Right cardiac atrium (tissue), 5 donors: Measurements from ENCODE around the gene AGAP3. TPM values are rescaled to one million over a fixed set of nuclear protein-coding genes. Genes with fewer than 3 reads are reported as not detected.

Experiments used
- ATAC-seq, 2 donors: fragments of 200-7000 bp; cut with Tn5 transposase; one replicate each; pipeline versions ENCODE4 v1.8.0 to v1.9.1; 2020; ENCODE audit warnings: moderate library complexity in 2 of 2, mild to moderate bottlenecking in 1 of 2
- DNase-seq, 3 donors: peaks; one replicate each; pipeline ENCODE4 v3.0.0-alpha.2; 2020
- H3K27ac ChIP-seq: one replicate; pipeline ENCODE4 v1.5.1; 2013; ENCODE audit warnings: mild to moderate bottlenecking, low read length, control low read depth, moderate library complexity
- H3K27me3 ChIP-seq: one replicate; pipeline ENCODE4 v1.6.1; 2013; ENCODE audit not compliant: control insufficient read depth, insufficient read depth
- H3K4me1 ChIP-seq: one replicate; pipeline ENCODE4 v1.6.1; 2013; ENCODE audit warnings: low read length; ENCODE audit not compliant: control insufficient read depth, insufficient read depth
- H3K4me3 ChIP-seq: one replicate; pipeline ENCODE4 v1.5.1; 2013; ENCODE audit warnings: low read length, control low read depth
- H3K9me3 ChIP-seq: one replicate; pipeline ENCODE4 v1.6.1; 2013; ENCODE audit warnings: low read length; ENCODE audit not compliant: control insufficient read depth
- WGBS: extraction: QIAGEN DNeasy Blood & Tissue Kit; methylation state at CpG from one replicate; pipeline ENCODE4 v1.1.7; 2013; 5-methylcytosine and 5-hydroxymethylcytosine counted together
- intact Hi-C, 4 donors: fragments of 100-400 bp; cut with DNase I; formaldehyde crosslinking; loops; one replicate each; pipeline versions ENCODE4 v1.11.0 to v1.14.0; 2022 to 2023
- polyA plus RNA-seq: library from polyadenylated mRNA; stranded (reverse); fragments of 200-250 nt; gene quantifications from one replicate; pipeline ENCODE4 v1.2.3, GENCODE V29; 2013
- total RNA-seq, 4 donors: library from RNA; stranded (reverse); fragmentation: NEBNext Ultra II Directional; extraction: Animal tissue kit (Norgen Biotek cat#: 25700); gene quantifications; one replicate each; pipeline ENCODE4 v1.2.1, GENCODE V29; 2021
- donor health status: healthy with polysubstance abuse.
- donor health status: DM: no; HTN: yes; CAD: no.
- donor health status: DM: no; HTN: no; CAD: no.
- donor health status: DM: no; HTN: yes; CAD: no; lungs with severe emphysema.
- donor health status: DM: yes; HTN: yes; CAD: no.

The AGAP3 gene
- total and polyA plus RNA-seq, 5 donors: 58.3 to 78.8 (median 64.8) TPM

- H3K4me1 ChIP-seq: no peaks in the 10 kb centered on the region
- no peak overlapping the region for H3K27ac ChIP-seq
- WGBS: 69% methylated on average over 19 of the region's 19 CpGs
These were observed 40.3 kb downstream of the AGAP3 start for GRCh38 chr7:151126491-151127137.

DNA sequence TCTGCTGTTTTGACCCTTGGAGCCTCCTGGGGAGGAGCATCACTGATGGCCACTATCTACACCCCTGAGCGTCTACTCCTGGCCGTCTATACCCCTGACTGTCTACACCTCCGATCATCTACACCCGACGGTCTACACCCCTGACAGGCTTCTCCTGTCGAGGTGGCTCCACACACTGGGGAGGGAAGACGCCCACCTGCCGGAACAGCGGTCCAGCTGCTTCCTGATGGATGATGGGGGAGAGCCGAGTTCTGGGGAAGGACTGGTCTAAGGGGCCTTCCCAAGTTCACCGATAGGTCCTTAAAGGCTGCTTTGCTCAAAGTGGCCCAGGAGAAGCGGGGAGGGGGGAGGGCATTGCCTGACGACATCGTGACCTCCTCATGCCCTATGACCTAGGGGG lies 41.9 kb downstream of the AGAP3 start:
- DNase-seq: peak in 2 of 3 donors; percentile 7 to 24
- ATAC-seq: no peak
- Histone ChIP-seq H3K9me3 (no peaks in the 10 kb centered on the region), H3K27ac (no peak overlapping the region), H3K27me3 (no peaks in the 10 kb centered on the region), H3K4me3 (no peak overlapping the region), H3K4me1 (no peaks in the 10 kb centered on the region)
- 80% methylated on average over 14 of the region's 14 CpGs for WGBS
- intact Hi-C loops: loop anchor here in 2 of 4 donors (5.0 to 10.0 kb wide), 2 partner anchors 44 to 177 kb away; no protein-coding TSS in a partner anchor

More at GRCh38 chr7:151126491-151127137, 40.3 kb downstream of the AGAP3 start:
- no peaks in the 10 kb centered on the region for H3K9me3 ChIP-seq
- H3K4me3 ChIP-seq: no peak overlapping the region
- H3K27me3 ChIP-seq: no peaks in the 10 kb centered on the region
- ATAC-seq (no peak), DNase-seq (peak in 2 of 3 donors; percentile 48 to 57)
- intact Hi-C loops: loop anchor here in 2 of 4 donors (5.0 to 10.0 kb wide), 2 partner anchors 46 to 178 kb away; no protein-coding TSS in a partner anchor

- 88% methylated on average over 8 of the region's 8 CpGs for WGBS
- H3K27me3 ChIP-seq: no peaks in the 10 kb centered on the region
- intact Hi-C loops: loop anchor here in 2 of 4 donors (5.0 to 10.0 kb wide), 2 partner anchors 44 to 176 kb away; no protein-coding TSS in a partner anchor
- no peak for ATAC-seq
- H3K27ac ChIP-seq: no peak overlapping the region
- peak in 2 of 3 donors; percentile 6 to 22 for DNase-seq
- no peak overlapping the region for H3K4me3 ChIP-seq
- H3K9me3 ChIP-seq: no peaks in the 10 kb centered on the region
- H3K4me1 ChIP-seq: no peaks in the 10 kb centered on the region
These were observed 42.4 kb downstream of the AGAP3 start for GRCh38 chr7:151128716-151129115.

- DNase-seq (peak in 1 of 3 donors; percentile 21), ATAC-seq (no peak)
- H3K4me3 ChIP-seq: no peak overlapping the region
- H3K9me3 ChIP-seq: no peaks in the 10 kb centered on the region
- WGBS: 89% methylated on average over 28 of the region's 28 CpGs
- H3K27ac ChIP-seq: no peak overlapping the region
- intact Hi-C loops: loop anchor here in 2 of 4 donors (5.0 to 10.0 kb wide), 2 partner anchors 43 to 175 kb away; no protein-coding TSS in a partner anchor
- H3K27me3 ChIP-seq: no peaks in the 10 kb centered on the region
- no peaks in the 10 kb centered on the region for H3K4me1 ChIP-seq
These were observed 43.1 kb downstream of the AGAP3 start for GRCh38 chr7:151129117-151129959.

DNA sequence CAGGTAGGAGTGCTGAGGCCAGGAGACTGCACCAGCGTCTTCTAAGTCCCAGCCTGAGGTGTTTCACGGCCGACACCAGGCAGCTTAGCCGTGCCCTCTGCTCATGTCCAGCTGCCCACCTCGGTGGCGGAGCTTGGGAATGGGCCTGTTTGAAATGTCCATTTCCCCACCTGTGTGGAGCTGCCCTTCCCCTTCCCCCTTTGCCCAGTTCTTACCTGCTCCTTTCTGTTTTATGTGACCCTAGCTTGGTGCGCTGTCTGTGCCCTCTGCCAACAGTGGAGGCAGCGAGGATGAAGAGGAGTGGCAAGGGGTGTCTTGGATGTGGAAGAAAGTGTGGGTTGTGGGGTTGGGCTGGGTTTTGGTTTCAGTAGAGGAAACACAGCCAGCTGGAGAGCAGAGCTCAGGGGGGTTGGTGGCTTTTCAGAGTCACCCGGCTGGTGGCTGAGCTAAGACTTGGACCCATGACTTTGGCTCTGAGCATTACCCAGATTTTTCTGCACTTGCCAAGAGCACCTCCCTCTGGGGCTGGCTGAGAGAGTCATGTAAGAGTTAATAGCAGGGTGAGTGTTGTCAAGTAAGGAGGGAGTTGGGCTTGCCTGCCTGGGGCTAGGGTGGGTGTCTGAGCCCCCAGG lies 43.8 kb downstream of the AGAP3 start:
- intact Hi-C loops: loop anchor here in 2 of 4 donors (5.0 to 10.0 kb wide), 2 partner anchors 42 to 175 kb away; no protein-coding TSS in a partner anchor
- ATAC-seq (no peak), DNase-seq (peak in 2 of 3 donors; percentile 3 to 7)
- no peaks in the 10 kb centered on the region for H3K4me1 ChIP-seq
- H3K27ac ChIP-seq: no peak overlapping the region
- no peaks in the 10 kb centered on the region for H3K27me3 ChIP-seq
- 92% methylated on average over 9 of the region's 9 CpGs for WGBS
- no peaks in the 10 kb centered on the region for H3K9me3 ChIP-seq
- no peak overlapping the region for H3K4me3 ChIP-seq

DNA sequence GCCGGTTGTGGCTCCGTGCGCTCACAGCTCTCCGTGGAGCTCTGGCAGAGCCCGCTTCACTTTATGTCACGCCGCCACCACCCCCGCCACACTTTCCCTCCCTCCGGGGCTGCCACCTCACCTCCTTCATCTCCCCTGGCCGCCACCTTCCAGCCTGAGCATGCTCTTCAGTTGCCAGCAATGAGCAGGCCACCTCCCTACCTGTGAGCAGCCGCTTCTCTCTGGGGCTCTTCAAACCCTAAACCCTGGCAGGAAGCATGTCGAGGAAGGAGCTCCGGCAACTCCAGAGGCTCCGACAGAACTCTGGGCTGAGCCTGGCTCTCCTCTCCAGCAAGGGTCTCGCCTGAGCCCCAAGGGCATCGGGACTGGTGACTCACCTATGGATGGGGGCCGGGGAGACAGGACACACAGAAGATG lies 44.5 kb downstream of the AGAP3 start:
- H3K9me3 ChIP-seq: no peaks in the 10 kb centered on the region
- DNase-seq: peak in 1 of 3 donors; percentile 8
- ATAC-seq: no peak
- no peak overlapping the region for H3K27ac ChIP-seq
- intact Hi-C loops: no loop called here
- 95% methylated on average over 17 of the region's 17 CpGs for WGBS
- no peaks in the 10 kb centered on the region for H3K4me1 ChIP-seq
- no peak overlapping the region for H3K4me3 ChIP-seq
- H3K27me3 ChIP-seq: no peaks in the 10 kb centered on the region

DNA sequence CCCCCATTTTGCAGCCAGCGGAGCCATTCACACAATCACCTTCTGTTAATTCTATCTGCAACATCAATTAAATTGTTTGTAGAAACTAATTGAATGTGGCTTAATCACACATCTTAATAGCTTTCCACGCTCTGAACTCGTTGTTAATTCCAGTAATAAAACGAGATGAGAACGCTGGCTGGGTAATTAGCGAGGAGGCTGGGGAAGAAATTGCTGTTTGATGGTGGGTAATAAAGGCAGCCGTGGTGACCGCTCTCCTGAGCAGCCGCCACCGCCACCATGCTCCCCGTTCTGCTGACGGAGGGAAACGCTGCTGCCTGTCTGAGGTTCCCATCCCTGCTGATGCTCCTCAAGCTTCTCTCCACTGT lies 44.9 kb downstream of the AGAP3 start:
- no peaks in the 10 kb centered on the region for H3K9me3 ChIP-seq
- no peaks in the 10 kb centered on the region for H3K4me1 ChIP-seq
- DNase-seq: peak in 1 of 3 donors; percentile 27
- WGBS: 93% methylated on average over 13 of the region's 13 CpGs
- H3K27ac ChIP-seq: no peak overlapping the region
- intact Hi-C loops: no loop called here
- H3K27me3 ChIP-seq: no peaks in the 10 kb centered on the region
- no peak overlapping the region for H3K4me3 ChIP-seq
- ATAC-seq: no peak

GRCh38 chr7:151131592-151132293 lies 45.5 kb downstream of the AGAP3 start:
- 70% methylated on average over 19 of the region's 19 CpGs for WGBS
- H3K27ac ChIP-seq: no peak overlapping the region
- DNase-seq: peak in 2 of 3 donors; percentile 16 to 56
- no peak overlapping the region for H3K4me3 ChIP-seq
- no peaks in the 10 kb centered on the region for H3K4me1 ChIP-seq
- peak in 1 of 2 donors; percentile 7 for ATAC-seq
- H3K9me3 ChIP-seq: no peaks in the 10 kb centered on the region
- H3K27me3 ChIP-seq: no peaks in the 10 kb centered on the region
- intact Hi-C loops: no loop called here

DNA sequence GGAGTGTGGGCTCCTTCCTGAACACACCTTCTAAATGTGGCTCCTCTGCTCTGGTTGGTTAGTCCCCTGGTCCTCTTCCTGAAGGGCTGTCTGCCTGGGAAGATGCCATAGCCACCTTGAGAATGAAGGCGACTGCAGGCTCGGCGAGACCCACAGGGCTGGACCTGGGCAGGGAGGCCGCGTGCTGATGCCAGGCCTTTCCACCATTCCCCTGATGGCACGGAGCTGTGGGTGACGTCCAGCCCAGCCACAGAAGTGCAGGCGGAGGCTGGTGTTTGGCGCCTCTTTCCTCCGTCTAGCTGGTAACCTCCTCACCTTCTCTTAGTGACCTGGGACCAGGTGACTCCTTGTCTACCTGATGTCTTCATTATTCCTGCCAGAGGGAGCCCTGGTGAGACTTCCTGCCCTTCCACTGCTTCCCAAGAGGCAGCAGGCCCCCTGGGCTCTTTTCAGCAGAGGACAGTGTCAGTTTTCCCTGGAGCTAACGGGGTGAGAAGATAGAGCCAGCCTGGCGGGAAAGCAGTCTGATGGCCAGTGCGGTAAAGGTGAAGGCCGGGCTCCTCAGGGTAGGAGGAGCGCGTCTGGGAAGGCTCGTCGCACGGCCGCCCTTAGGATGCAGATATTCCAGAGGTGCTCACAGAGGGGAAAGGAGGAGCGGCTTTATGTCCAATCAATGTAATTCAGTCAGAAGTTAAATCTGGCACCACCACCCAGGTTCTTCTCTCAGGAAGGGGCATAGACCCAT lies 46.4 kb downstream of the AGAP3 start:
- H3K4me3 ChIP-seq: no peak overlapping the region
- no peaks in the 10 kb centered on the region for H3K9me3 ChIP-seq
- DNase-seq (peak in 2 of 3 donors; percentile 7 to 38), ATAC-seq (no peak)
- H3K27ac ChIP-seq: no peak overlapping the region
- no peaks in the 10 kb centered on the region for H3K27me3 ChIP-seq
- intact Hi-C loops: no loop called here
- 93% methylated on average over 21 of the region's 21 CpGs for WGBS
- no peaks in the 10 kb centered on the region for H3K4me1 ChIP-seq
